HCT116 (cell line): ENCODE data around the gene GNB1.

ENCODE experiments used
- POLR2A ChIP-seq: IDR thresholded peaks from 2 replicates; pipeline ENCODE4 v1.7.0; 2011; ENCODE audit warnings: borderline replicate concordance; ENCODE audit not compliant: insufficient read depth, insufficient read length; ENCODE audit errors: extremely low read depth
- TCF7L2 ChIP-seq: IDR thresholded peaks from 2 replicates; pipeline ENCODE4 v1.7.0; 2011; ENCODE audit warnings: borderline replicate concordance, inconsistent platforms; ENCODE audit not compliant: insufficient read depth, insufficient read length; ENCODE audit errors: extremely low read depth
- TF ChIP-seq, protein P1 (sequence below), 3 experiments: fragments of 200-600 bp in 1 of 3; sonication (generic) in 1 of 3; IDR thresholded peaks in 2 of 3; conservative IDR thresholded peaks in 1 of 3; 2 replicates each; pipeline ENCODE4 v1.5.1; 2012 to 2017; ENCODE audit warnings: low read depth in 2 of 3, low read length in 2 of 3, antibody characterized with exemption in 1 of 3, borderline replicate concordance in 1 of 3, control low read depth in 1 of 3, mild to moderate bottlenecking in 1 of 3, mixed read lengths in 1 of 3, mixed run types in 1 of 3, moderate library complexity in 1 of 3; ENCODE audit not compliant: insufficient read depth in 1 of 3

DNA sequence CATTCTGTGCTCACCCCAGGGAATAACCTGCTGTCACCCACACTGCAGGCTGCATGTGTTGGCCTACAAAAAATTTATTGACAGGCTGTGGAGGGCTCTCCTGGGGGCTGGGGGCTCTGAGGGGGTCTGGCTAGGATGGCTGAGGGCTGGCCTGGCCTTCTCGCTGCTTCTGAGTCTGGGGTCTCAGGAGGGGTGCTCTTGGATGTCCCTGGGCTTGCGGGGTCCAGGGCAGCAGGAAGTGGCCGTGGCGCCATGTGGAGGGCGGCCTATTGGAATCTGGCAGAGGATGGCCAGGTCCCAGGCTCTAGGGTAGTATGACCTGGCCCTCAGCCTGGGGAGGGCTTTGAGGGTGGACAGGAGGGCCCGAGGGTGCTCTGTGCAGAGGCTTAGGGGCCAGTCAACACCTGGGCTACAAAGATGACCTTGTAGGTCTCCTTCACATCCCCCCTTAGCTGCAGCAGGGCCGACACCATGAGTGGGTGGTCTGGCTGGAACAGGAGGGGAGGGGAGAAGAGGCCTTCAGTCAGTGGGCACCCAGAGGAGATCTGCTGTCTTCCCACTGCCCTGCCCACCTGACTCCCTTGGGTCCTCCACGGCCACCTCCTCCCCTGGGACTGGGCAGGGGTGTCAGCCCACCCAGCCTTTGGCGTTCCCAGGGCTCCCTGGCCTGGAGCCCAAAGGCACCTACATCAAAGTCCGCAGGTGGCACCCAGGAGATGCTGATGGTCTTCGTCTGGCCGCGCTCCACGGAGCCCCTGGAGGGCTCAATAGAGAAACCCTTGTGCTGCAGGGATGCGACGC is 31.2 kb upstream of the GNB1 start:
- TF ChIP-seq, protein P1, sequence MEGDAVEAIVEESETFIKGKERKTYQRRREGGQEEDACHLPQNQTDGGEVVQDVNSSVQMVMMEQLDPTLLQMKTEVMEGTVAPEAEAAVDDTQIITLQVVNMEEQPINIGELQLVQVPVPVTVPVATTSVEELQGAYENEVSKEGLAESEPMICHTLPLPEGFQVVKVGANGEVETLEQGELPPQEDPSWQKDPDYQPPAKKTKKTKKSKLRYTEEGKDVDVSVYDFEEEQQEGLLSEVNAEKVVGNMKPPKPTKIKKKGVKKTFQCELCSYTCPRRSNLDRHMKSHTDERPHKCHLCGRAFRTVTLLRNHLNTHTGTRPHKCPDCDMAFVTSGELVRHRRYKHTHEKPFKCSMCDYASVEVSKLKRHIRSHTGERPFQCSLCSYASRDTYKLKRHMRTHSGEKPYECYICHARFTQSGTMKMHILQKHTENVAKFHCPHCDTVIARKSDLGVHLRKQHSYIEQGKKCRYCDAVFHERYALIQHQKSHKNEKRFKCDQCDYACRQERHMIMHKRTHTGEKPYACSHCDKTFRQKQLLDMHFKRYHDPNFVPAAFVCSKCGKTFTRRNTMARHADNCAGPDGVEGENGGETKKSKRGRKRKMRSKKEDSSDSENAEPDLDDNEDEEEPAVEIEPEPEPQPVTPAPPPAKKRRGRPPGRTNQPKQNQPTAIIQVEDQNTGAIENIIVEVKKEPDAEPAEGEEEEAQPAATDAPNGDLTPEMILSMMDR (IDR thresholded peaks at IDR 0.05 in 2 of 3, conservative IDR thresholded peaks at IDR 0.05 in 1 of 3; ENCODE audit: borderline replicate concordance in 1 of 3, insufficient read depth in 1 of 3, low read depth in 2 of 3, low read length in 2 of 3): no peak
- TF ChIP-seq POLR2A (no peak), TCF7L2 (no peak)
